Neuron (in vitro differentiated cells): Measurements from ENCODE around the gene MSRB1.

ENCODE experiments used
- H2AFZ ChIP-seq: one replicate; pipeline ENCODE4 v1.6.1; 2013; ENCODE audit warnings: low read depth, mild to moderate bottlenecking, inconsistent platforms, low read length, moderate library complexity
- H3K27me3 ChIP-seq: one replicate; pipeline ENCODE4 v1.6.1; 2013; ENCODE audit warnings: low read length; ENCODE audit not compliant: insufficient read depth
- H3K36me3 ChIP-seq: one replicate; pipeline ENCODE4 v1.6.1; 2013; ENCODE audit warnings: low read length; ENCODE audit not compliant: insufficient read depth
- H3K4me1 ChIP-seq: one replicate; pipeline ENCODE4 v1.6.1; 2013; ENCODE audit warnings: low read length; ENCODE audit not compliant: insufficient read depth
- H3K4me3 ChIP-seq: 2 replicates; pipeline ENCODE4 v1.5.1; 2013; ENCODE audit warnings: mild to moderate bottlenecking, low read length, moderate library complexity
- H3K9me3 ChIP-seq: one replicate; pipeline ENCODE4 v1.6.1; 2013; ENCODE audit warnings: low read length

The MSRB1 gene

GRCh38 chr16:1895068-1895467 lies 47.9 kb downstream of the MSRB1 start:
- Histone ChIP-seq H3K4me1 (no peaks in the 10 kb centered on the region), H3K36me3 (no peaks in the 10 kb centered on the region), H2AFZ (no peak overlapping the region), H3K4me3 (no peak overlapping the region), H3K9me3 (no peaks in the 10 kb centered on the region), H3K27me3 (peaks cover 23% of the 10 kb centered on the region)

GRCh38 chr16:1890708-1891050 lies 52.3 kb downstream of the MSRB1 start:
- H3K27me3 ChIP-seq = peaks cover 4% of the 10 kb centered on the region
- H3K4me1 ChIP-seq = no peaks in the 10 kb centered on the region

GRCh38 chr16:1890024-1890707 lies 52.8 kb downstream of the MSRB1 start:
- Histone ChIP-seq H2AFZ (no peak overlapping the region), H3K36me3 (no peaks in the 10 kb centered on the region), H3K4me1 (no peaks in the 10 kb centered on the region), H3K4me3 (no peak overlapping the region), H3K9me3 (no peaks in the 10 kb centered on the region), H3K27me3 (peaks cover 3% of the 10 kb centered on the region)

More at GRCh38 chr16:1890708-1891050, 52.3 kb downstream of the MSRB1 start:
- no peak overlapping the region for H2AFZ ChIP-seq
- no peaks in the 10 kb centered on the region for H3K9me3 ChIP-seq
- no peaks in the 10 kb centered on the region for H3K36me3 ChIP-seq
- H3K4me3 ChIP-seq = no peak overlapping the region
